ENCODE measurements around the gene DLX1. TPM values are rescaled to one million over a fixed set of nuclear protein-coding genes. Genes with fewer than 3 reads are reported as not detected.

Gene DLX1
- total RNA-seq, 2 experiments from 2014 or later = not detected

DNA sequence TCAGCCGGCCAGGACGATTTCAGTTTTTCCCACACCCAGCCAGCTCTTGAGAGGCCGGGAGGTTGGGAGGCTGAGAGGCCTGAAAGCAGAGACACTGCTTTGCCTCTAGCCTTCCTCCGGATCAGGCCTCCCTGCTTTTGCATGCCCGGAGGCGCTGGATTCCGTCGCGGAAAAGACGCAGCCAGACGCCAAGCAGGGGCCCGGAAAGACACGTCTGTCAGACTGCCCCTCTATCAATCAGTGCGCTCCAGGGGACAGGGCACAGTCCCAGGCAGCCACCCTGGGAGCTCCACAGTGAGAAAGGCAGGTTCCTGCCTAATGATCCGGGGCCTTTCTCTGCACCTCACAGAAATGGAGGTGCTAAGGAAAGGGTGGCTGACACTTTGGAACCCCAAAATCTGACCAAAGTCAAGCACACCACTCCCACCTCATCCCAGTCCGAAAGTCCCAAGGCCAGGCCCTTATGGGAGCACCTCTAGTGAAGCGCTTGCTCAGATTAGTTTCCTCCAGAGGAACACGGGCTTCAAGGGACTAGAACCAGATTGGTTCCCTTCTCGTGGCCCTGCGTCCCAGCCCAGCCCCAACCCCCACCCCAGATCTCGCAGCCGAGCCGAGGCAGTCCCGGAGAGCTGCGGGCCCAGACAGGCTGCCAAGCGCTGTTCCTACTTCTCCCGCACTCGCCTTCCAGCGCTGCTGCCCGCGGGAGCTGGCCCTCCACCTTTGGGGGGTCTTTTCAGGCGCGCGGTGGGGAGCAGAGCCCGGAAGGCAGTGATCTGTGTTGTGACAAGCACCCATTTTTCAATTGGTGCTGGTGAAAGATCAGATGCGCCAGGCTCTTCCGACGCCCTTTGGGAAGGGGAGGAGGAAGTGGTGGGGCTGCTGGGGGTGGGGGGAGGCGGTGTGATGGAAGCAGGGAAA lies 5.0 kb downstream of the DLX1 start:
- intact Hi-C loops (cut with micrococcal nuclease) = loop anchor here (5.0 kb wide), 1 partner anchor 1378 kb away; no protein-coding TSS in a partner anchor
- DNase-seq = no peak
- no peak overlapping the region for H3K27ac Mint-ChIP-seq
- CTCF ChIA-PET = interaction anchor here (0.6 to 1.9 kb wide), 5 partner anchors 14 to 386 kb away, joined by 3 to 4 read pairs (median 3); no protein-coding TSS in a partner anchor
- peaks cover 48% of the 10 kb centered on the region for H3K4me1 Mint-ChIP-seq (ENCODE audit: low read depth)
- no peaks in the 10 kb centered on the region for H3K36me3 Mint-ChIP-seq (ENCODE audit: low read depth)
- H3K9me3 Mint-ChIP-seq = no peaks in the 10 kb centered on the region
- H3K4me3 Mint-ChIP-seq = no peak overlapping the region
- H3K27me3 Mint-ChIP-seq (ENCODE audit: low read depth) = peaks cover 90% of the 10 kb centered on the region

DNA sequence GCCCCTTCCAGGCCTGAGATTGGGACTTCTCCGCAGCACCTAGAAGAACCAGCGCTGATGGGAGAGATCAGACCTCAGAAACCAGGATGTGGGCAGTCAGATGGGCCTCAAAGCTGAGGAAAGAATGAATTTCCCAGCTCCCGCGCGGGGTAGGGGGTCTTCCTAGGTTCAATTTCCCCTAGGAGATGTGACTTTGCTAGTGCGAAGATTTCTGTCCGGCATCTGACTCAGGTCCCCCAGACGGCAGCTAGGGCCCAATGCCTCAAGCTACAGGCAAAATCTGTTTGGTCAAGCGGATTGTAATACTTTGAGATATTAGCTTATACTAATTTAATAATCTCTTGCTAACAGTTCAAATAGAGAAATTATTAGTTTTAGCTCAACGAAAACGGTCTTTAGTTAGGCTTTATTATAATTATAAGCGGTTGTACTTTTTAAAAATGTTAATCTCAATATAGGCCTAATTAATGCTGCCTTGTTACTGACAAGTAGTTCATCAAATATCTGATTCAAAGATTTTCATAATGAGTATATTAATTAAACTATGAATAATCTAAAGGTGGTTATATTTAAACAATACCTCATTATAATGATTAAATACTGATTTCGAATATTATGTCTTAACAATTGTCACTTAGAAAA lies 5.8 kb downstream of the DLX1 start:
- Mint-ChIP-seq H3K27ac (no peak overlapping the region), H3K36me3 (ENCODE audit: low read depth) (no peaks in the 10 kb centered on the region), H3K27me3 (ENCODE audit: low read depth) (peaks cover 90% of the 10 kb centered on the region), H3K4me1 (ENCODE audit: low read depth) (peaks cover 49% of the 10 kb centered on the region), H3K9me3 (no peaks in the 10 kb centered on the region), H3K4me3 (no peak overlapping the region)
- DNase-seq = no peak
- CTCF ChIA-PET = interaction anchor here (0.6 to 1.9 kb wide), 8 partner anchors 8 to 387 kb away, joined by 3 to 5 read pairs (median 4); no protein-coding TSS in a partner anchor
- intact Hi-C loops (cut with micrococcal nuclease) = loop anchor here (5.0 kb wide), 1 partner anchor 1379 kb away; no protein-coding TSS in a partner anchor

DNA sequence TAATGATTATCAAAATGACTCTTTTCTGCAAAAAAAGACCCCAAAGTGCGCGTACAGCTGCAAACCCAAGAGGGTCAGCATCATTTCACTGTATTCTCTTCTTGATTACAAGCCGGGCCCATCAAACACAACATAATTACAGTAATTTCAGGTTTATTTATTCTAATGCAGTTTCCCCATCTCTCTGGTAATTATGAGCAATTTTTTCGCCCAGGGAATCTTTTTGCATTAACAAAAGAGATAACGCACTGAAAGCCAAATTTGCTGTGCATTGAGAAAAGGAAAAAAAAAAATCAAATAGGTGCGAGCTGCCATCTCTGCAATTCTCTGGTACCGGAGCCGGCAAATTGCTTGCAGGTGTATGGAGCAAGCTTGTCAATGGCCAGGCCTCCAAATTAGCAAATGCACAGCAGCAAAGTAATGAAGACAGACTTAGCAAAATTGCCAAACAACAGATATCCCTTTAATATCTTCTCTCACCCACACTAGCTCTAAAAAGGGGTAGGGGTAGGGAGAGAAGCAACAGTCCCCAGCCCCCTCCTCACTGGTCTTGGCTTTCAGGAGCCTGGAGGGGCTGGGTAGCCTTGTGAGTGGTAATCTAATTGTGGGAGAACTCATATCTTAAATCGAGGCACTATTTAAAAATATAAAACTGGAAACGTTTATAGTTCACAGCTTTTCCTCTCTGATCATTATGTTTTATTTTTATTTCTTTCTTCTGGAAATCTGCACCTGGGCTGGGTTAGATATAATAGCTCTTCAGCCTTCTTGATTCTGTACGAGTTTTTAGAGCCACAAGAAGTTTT lies 6.7 kb downstream of the DLX1 start:
- no peak for DNase-seq
- H3K27ac Mint-ChIP-seq = no peak overlapping the region
- CTCF ChIA-PET = interaction anchor here (0.6 to 1.9 kb wide), 10 partner anchors 9 to 388 kb away, joined by 3 to 5 read pairs (median 4); no protein-coding TSS in a partner anchor
- peaks cover 45% of the 10 kb centered on the region for H3K4me1 Mint-ChIP-seq (ENCODE audit: low read depth)
- intact Hi-C loops (cut with micrococcal nuclease) = loop anchor here (5.0 kb wide), 1 partner anchor 1380 kb away; no protein-coding TSS in a partner anchor
- H3K36me3 Mint-ChIP-seq (ENCODE audit: low read depth) = no peaks in the 10 kb centered on the region
- peaks cover 88% of the 10 kb centered on the region for H3K27me3 Mint-ChIP-seq (ENCODE audit: low read depth)
- no peak overlapping the region for H3K4me3 Mint-ChIP-seq
- no peaks in the 10 kb centered on the region for H3K9me3 Mint-ChIP-seq

DNA sequence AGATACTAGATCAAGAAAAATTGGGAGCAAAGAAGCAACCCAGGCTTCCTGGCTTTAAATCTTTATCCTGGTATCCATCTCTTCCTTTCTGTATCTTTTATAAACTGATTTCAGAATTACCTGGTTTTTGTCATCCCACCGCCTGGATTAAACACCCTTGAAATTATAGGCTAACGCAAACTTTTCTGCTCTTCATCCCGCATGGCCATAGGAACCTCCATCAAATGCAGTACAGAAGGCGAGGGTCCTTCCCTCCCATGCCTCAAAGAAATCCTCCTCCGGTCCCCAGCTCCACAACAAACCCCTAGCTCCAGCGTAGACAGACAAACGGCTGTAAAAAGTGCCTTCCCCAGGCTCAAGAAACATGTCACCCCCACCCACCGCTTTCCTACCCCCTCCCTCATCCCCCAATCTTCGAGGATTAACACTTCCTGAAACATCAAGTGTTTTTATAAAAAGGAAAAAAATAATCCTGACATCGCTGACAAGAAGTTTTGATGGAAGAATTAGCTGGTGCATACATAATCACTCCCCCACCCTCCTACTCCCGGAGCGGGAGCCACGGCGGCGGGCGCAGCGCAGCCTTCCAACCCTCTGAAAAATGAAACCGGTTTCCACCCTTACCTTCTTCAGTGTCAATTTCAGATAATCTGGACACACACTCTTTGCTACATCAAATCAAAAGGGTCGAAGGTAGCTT lies 7.6 kb downstream of the DLX1 start:
- H3K4me3 Mint-ChIP-seq = no peak overlapping the region
- peaks cover 45% of the 10 kb centered on the region for H3K4me1 Mint-ChIP-seq (ENCODE audit: low read depth)
- no peaks in the 10 kb centered on the region for H3K9me3 Mint-ChIP-seq
- intact Hi-C loops (cut with micrococcal nuclease) = loop anchor here (5.0 kb wide), 1 partner anchor 1381 kb away; no protein-coding TSS in a partner anchor
- no peaks in the 10 kb centered on the region for H3K36me3 Mint-ChIP-seq (ENCODE audit: low read depth)
- peaks cover 88% of the 10 kb centered on the region for H3K27me3 Mint-ChIP-seq (ENCODE audit: low read depth)
- no peak for DNase-seq
- CTCF ChIA-PET = interaction anchor here (0.9 to 1.3 kb wide), 4 partner anchors 11 to 388 kb away, joined by 3 to 5 read pairs (median 3); no protein-coding TSS in a partner anchor
- no peak overlapping the region for H3K27ac Mint-ChIP-seq

DNA sequence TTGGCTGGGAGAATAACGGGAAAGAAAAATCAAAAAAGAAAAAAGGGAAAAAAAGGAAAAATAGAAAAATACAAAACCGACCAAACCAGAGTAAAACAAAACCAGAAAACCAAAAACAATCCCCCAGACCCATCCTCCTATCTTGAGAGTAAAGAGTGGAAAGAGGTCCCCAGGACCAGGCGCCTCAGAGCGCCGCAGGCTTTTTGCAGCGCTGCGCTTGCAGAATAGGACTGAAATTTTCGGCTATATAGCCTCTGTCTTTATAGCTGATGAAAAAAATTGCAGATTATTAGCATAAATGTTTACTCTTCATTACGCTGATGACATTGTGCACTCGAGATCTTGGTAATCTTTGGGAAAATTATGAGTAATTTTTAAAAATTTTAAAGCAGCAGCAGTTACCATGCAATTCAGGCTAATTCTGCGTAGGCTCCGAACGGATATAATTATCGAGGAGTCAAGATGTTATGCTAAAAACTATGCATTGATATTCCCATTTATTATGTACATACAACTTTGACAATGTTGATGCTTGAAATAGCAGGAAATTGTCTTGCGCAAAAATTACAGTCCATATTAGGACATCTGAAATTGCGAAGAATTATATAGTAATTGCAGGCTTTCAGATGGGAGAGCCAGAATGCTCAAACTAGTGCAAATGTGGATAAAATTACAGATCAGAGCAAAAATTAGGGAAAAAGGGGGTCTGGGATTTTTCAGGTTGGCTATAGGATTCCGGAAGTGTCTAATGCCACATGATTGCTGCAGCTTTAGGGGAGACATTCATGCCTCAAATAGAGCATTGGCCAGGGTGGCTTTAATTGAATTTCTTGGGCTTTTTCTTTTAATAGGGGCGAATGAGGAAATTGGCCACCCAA lies 8.3 kb downstream of the DLX1 start:
- Mint-ChIP-seq H3K27ac (no peak overlapping the region), H3K36me3 (ENCODE audit: low read depth) (no peaks in the 10 kb centered on the region), H3K4me3 (peak overlapping the region; percentile 43), H3K9me3 (no peaks in the 10 kb centered on the region), H3K27me3 (ENCODE audit: low read depth) (peaks cover 85% of the 10 kb centered on the region), H3K4me1 (ENCODE audit: low read depth) (peaks cover 43% of the 10 kb centered on the region)
- no peak for DNase-seq
- intact Hi-C loops (cut with micrococcal nuclease) = loop anchor here (2.0 to 5.0 kb wide), 2 partner anchors 95 to 1381 kb away; partner anchors contain the start of gene METAP1D
- CTCF ChIA-PET = interaction anchor here (1.1 kb wide), 1 partner anchor 12 kb away, joined by 3 read pairs; no protein-coding TSS in a partner anchor

DNA sequence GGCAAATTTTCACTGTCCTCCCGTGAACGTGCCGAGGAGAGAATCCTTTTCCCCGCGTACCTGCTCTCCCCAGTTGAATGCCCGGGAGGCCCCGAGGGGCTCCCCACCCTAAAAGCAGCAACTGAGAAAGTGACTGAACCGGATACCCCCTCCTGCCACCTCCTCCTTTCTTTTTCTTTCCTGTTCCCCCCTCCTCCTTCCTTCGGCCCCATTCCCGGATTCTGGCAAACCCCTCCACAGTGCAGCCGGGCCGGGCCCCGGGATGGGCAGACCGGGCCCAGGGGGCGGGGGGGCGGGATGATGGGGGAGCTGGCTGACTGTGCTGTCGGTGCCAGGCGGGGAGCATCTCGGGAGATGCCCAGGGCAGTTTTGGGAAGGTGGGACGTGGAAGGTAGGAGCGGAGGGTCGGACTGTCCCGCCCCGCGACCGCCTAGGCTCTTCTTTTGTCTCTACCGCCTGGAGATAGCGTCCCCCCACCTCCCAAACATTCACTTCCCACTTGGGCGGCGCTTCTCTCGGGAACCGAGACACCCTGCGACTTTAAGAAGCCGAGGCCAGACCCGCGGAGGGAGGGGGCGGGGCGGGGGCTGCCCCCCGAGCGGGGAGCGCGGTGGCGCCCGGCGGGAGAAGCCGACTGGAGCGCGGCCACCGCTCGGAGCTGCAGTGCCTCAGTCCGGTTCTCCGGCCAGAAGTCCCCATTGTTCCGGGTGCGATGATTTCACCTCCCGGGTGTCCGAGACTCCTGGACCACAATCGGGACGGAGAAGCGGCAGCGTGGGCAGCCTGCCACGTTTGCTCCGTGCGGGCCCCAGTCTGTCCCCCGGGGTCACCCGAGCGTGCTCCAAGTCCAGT lies 9.2 kb downstream of the DLX1 start:
- no peaks in the 10 kb centered on the region for H3K9me3 Mint-ChIP-seq
- peak overlapping the region; percentile 78 for H3K4me3 Mint-ChIP-seq
- intact Hi-C loops (cut with micrococcal nuclease) = loop anchor here (1.0 to 5.0 kb wide), 7 partner anchors 8 to 1382 kb away; partner anchors contain the start of gene METAP1D
- H3K36me3 Mint-ChIP-seq (ENCODE audit: low read depth) = no peaks in the 10 kb centered on the region
- CTCF ChIA-PET = no interaction called here
- no peak overlapping the region for H3K27ac Mint-ChIP-seq
- H3K27me3 Mint-ChIP-seq (ENCODE audit: low read depth) = peaks cover 80% of the 10 kb centered on the region
- DNase-seq = no peak
- peaks cover 44% of the 10 kb centered on the region for H3K4me1 Mint-ChIP-seq (ENCODE audit: low read depth)

DNA sequence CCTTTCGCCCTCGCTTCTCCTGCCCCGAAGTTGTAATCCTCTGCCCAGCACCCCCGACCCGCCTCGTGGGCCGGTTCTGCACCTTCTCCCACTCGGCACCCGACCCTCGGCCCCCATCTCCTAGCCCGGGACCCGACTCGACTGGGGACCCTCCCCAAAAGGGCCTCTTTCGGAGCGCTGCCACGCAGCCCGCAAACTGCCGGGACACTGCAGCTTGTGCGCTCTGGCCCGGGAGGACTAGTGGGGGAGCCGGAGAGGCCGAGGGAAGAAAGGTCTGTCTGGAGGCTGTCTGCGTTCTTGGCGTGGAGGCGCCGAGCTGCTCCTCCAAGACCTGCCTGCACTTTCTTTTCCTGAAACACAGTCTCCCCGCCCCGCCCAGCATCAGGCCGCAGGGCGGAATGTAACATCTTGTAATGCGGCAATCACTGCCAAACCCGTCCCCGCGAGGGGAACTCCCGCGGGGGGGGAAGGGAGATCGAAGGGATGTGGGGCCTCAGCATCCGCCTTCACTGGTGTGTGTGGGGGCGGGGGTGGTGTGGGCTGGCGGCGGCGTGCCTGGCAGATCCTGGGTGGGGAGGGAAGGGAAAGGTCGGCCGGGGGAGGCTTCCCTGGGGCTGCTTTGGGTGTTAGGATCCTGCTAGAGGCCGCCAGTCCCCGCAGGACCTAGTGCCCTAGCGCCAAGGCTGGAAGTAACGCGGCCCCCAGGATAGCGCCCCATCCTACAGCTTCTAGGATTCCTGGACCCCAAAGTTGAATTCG lies 10.0 kb downstream of the DLX1 start:
- peak; percentile 87 for DNase-seq
- Mint-ChIP-seq H3K4me1 (ENCODE audit: low read depth) (peaks cover 42% of the 10 kb centered on the region), H3K4me3 (peak overlapping the region; percentile 78), H3K27me3 (ENCODE audit: low read depth) (peaks cover 75% of the 10 kb centered on the region), H3K36me3 (ENCODE audit: low read depth) (no peaks in the 10 kb centered on the region), H3K27ac (peak overlapping the region; percentile 47), H3K9me3 (no peaks in the 10 kb centered on the region)
- CTCF ChIA-PET = interaction anchor here (0.5 to 1.1 kb wide), 4 partner anchors 10 to 388 kb away, joined by 3 read pairs; partner anchors contain the start of gene DLX1
- intact Hi-C loops (cut with micrococcal nuclease) = loop anchor here (1.0 to 5.0 kb wide), 6 partner anchors 8 to 1273 kb away; partner anchors contain the start of gene METAP1D

DNA sequence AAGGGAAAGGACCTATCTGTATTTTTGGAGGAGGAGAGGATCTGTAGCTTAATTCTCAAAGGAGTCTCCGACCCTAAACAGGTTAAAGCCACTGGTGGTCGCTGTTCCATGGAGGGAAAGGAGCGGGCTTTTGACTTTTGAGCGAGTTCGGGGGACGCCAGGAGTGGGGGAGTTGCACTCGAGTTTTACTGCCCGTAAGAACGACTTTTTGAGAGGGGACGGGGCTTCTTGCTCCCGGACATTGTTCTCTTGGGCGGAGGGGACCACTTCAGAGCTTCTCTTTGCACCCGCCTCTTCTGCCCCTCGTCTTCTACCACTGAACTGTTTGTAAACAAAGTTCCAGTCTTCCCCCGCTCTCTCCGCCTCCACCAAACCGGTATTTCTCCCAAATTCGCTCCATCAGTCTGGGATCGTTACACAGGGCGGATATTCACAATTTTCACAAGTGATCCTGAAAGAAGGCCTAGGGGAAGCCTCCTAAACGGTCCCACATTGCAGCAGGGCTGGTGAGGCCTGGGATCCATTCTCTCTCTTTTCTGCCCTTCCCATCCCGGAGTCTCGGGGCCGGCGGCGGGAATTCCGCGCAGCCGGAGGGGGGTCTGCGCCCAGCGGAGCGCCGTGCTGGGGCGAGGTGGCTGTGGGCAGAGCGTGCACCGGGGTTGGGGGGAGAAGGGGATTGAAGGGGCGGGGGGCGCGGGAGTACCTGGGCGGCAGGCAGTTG lies 10.8 kb downstream of the DLX1 start:
- intact Hi-C loops (cut with micrococcal nuclease) = loop anchor here (1.0 to 5.0 kb wide), 6 partner anchors 7 to 1274 kb away; partner anchors contain the start of gene METAP1D
- peak overlapping the region; percentile 78 for H3K4me3 Mint-ChIP-seq
- no peaks in the 10 kb centered on the region for H3K36me3 Mint-ChIP-seq (ENCODE audit: low read depth)
- no peak overlapping the region for H3K27ac Mint-ChIP-seq
- no peak for DNase-seq
- CTCF ChIA-PET = interaction anchor here (0.5 to 1.1 kb wide), 4 partner anchors 11 to 389 kb away, joined by 3 read pairs; partner anchors contain the start of gene DLX1
- H3K4me1 Mint-ChIP-seq (ENCODE audit: low read depth) = peaks cover 43% of the 10 kb centered on the region
- H3K9me3 Mint-ChIP-seq = no peaks in the 10 kb centered on the region
- H3K27me3 Mint-ChIP-seq (ENCODE audit: low read depth) = peaks cover 73% of the 10 kb centered on the region

Data from activated naive CD4-positive, alpha-beta T cell treated with anti-CD3 and anti-CD28 coated beads for 36 hours (primary cell).